Measurements from ENCODE around the gene SH2D6. TPM values are rescaled to one million over a fixed set of nuclear protein-coding genes. Genes with fewer than 3 reads are reported as not detected.

The SH2D6 gene
- total RNA-seq, 1 donor from 2014 or later: 1.2 TPM

DNA sequence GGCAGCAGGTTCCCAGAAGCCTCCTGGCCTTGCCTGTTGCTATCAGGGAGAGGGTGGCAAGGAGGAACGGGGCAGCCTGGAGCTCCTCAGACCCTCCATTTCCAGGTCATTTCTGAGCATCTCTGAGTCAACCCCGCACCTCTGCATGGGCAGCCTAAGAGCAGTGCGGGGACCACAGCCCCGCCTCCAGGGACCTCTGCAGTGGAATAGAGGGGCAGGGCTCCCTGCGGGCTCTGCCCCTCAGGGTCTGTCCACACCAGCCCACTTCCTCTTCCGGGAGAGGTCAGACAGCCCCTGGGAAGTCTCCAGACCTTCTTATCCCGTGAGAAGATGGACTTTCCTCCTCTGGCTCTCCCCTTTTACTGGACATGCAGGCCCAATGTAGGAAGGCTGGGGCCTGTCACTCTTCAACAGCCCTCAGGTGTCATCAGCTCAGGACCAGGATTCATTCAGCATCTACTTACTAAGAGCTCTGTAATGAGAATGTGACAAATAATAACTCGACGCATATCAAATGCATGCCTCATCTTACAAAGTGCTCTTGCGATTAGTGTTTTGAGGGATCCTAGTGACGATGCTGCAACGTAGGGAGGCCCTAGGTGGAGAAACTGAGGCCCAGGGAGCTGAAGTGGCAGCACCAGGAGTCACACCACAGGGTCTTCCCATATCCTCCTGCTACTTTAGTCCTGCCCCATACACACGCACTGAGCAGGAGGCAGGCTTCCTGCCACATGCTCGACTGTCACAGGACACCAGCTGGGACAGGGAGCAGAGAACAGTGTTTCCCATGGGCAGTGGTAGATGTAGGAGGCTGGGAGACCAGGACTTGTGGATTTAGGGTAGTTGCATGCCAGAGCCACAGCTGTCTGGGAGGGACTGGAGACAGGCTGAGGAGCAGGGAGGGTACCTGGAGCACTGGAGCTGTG lies 28.0 kb downstream of the SH2D6 start:
- Mint-ChIP-seq H3K4me1 (peaks cover 4% of the 10 kb centered on the region), H3K4me3 (no peak overlapping the region), H3K9me3 (no peaks in the 10 kb centered on the region), H3K27me3 (ENCODE audit: low read depth) (no peaks in the 10 kb centered on the region), H3K36me3 (ENCODE audit: low read depth) (no peaks in the 10 kb centered on the region), H3K27ac (ENCODE audit: unreplicated experiment) (peak overlapping the region; percentile 67)
- TF ChIP-seq, protein P1, sequence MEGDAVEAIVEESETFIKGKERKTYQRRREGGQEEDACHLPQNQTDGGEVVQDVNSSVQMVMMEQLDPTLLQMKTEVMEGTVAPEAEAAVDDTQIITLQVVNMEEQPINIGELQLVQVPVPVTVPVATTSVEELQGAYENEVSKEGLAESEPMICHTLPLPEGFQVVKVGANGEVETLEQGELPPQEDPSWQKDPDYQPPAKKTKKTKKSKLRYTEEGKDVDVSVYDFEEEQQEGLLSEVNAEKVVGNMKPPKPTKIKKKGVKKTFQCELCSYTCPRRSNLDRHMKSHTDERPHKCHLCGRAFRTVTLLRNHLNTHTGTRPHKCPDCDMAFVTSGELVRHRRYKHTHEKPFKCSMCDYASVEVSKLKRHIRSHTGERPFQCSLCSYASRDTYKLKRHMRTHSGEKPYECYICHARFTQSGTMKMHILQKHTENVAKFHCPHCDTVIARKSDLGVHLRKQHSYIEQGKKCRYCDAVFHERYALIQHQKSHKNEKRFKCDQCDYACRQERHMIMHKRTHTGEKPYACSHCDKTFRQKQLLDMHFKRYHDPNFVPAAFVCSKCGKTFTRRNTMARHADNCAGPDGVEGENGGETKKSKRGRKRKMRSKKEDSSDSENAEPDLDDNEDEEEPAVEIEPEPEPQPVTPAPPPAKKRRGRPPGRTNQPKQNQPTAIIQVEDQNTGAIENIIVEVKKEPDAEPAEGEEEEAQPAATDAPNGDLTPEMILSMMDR (conservative IDR thresholded peaks at IDR 0.05): no peak
- DNase-seq (ENCODE audit: low read depth, low spot score): no peak

DNA sequence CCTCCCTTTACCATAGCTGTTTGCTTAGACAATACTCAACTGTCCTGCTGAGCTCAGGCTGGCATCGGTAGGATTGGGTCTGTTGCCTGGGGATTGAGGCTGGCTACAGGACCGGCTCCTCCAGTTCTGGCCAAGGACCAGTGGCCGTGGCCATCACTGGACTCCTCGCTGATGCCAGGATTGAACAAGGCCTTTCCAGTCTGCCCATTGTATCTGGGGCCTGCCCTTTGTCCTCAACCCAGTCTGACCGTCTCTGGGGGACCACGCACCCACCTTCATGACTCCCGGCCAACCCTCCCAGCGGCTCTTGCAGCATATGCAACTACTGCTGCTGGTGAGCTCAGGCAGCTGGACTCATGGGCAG lies 28.7 kb downstream of the SH2D6 start:
- no peaks in the 10 kb centered on the region for H3K9me3 Mint-ChIP-seq
- no peaks in the 10 kb centered on the region for H3K36me3 Mint-ChIP-seq (ENCODE audit: low read depth)
- no peaks in the 10 kb centered on the region for H3K27me3 Mint-ChIP-seq (ENCODE audit: low read depth)
- H3K4me1 Mint-ChIP-seq: peaks cover 4% of the 10 kb centered on the region
- no peak for DNase-seq (ENCODE audit: low read depth, low spot score)
- TF ChIP-seq, protein P1 (conservative IDR thresholded peaks at IDR 0.05): no peak
- H3K4me3 Mint-ChIP-seq: no peak overlapping the region
- no peak overlapping the region for H3K27ac Mint-ChIP-seq (ENCODE audit: unreplicated experiment)

DNA sequence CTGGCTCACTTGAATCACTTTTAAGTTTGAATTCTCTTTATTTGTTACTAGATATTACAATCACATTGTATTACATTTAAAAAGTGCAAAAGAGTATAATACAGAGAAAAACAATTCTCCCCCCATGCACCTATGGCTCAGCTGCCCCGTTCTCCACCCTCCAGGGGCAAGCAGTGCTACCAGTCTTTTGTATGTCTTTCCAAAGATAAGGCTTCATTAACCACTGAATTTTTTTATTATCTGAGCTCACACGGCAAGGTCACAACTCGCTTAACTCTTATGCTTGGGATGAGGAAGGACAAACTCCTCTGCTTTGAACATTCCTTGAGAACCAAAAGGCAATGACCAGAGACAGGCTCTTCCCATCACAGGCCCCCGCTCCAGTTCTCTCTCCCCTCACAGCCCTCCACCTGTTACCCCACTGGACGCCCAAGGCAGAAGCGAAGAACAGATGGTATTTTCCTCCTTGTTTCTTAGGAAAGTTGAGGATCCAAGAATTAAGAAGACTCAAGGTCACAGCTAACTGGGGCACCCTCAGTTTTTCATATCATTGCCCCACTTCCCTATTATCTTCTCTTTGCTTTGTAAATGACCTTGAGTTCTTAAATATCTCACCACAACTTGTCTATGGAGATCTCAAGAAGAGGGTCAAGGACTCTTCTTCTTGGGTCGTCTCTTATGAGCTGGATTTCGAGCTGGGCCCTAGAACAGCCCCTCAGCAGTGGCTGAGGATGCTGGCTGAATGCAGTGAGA lies 30.1 kb downstream of the SH2D6 start:
- Mint-ChIP-seq H3K36me3 (ENCODE audit: low read depth) (no peaks in the 10 kb centered on the region), H3K9me3 (no peaks in the 10 kb centered on the region), H3K4me3 (no peak overlapping the region), H3K27ac (ENCODE audit: unreplicated experiment) (no peak overlapping the region), H3K4me1 (peaks cover 4% of the 10 kb centered on the region), H3K27me3 (ENCODE audit: low read depth) (no peaks in the 10 kb centered on the region)
- DNase-seq (ENCODE audit: low read depth, low spot score): no peak
- TF ChIP-seq, protein P1 (conservative IDR thresholded peaks at IDR 0.05): no peak

DNA sequence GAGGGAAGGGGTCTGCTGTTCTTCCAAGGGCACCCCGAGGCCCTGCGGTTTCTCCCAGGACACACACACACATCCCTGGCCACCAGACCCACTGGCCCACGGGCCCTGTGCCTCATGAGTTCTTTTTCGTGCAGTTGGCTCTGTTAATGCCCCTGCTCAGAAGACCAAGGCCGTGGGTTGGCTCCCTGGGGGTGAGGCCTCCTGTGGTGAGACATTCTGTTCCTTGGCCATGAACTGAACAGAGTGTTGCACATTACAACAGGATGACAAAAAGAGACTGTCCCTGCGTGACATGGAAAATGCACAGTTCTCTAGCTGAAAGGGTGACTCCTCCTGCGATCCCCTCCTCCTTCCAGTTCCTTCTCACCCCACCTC lies 30.7 kb downstream of the SH2D6 start:
- TF ChIP-seq, protein P1 (conservative IDR thresholded peaks at IDR 0.05): no peak
- H3K4me1 Mint-ChIP-seq: peaks cover 4% of the 10 kb centered on the region
- H3K9me3 Mint-ChIP-seq: no peaks in the 10 kb centered on the region
- no peak for DNase-seq (ENCODE audit: low read depth, low spot score)
- H3K36me3 Mint-ChIP-seq (ENCODE audit: low read depth): no peaks in the 10 kb centered on the region
- no peak overlapping the region for H3K27ac Mint-ChIP-seq (ENCODE audit: unreplicated experiment)
- H3K4me3 Mint-ChIP-seq: no peak overlapping the region
- no peaks in the 10 kb centered on the region for H3K27me3 Mint-ChIP-seq (ENCODE audit: low read depth)

DNA sequence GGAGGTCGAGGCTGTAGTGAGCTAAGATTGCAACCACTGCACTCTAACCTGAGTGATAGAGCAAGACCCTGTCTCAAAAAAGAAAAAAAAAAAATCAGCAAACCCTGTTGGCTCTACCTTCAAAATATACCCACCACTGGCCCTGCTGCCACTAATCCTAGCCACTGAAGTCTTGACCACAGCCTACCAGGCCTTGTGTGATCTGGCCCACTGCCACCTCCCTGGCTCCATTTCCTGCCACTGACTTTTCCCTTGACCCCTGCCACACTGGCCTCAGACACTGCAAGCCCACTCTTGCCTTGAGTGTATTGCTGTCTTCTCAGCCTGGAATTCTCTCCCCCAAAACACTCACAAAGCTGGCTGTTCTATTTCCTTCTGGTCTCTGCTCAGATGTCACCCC lies 33.7 kb downstream of the SH2D6 start:
- Mint-ChIP-seq H3K9me3 (peaks cover 3% of the 10 kb centered on the region), H3K4me1 (no peaks in the 10 kb centered on the region), H3K4me3 (no peak overlapping the region), H3K36me3 (ENCODE audit: low read depth) (no peaks in the 10 kb centered on the region), H3K27me3 (ENCODE audit: low read depth) (no peaks in the 10 kb centered on the region), H3K27ac (ENCODE audit: unreplicated experiment) (no peak overlapping the region)
- DNase-seq (ENCODE audit: low read depth, low spot score): no peak
- TF ChIP-seq, protein P1 (conservative IDR thresholded peaks at IDR 0.05): no peak
